DND-41 (cell line): ENCODE results near the gene TM4SF5.

ENCODE experiments used
- CTCF ChIP-seq: IDR thresholded peaks from 2 replicates; pipeline ENCODE4 v1.5.1; 2012; ENCODE audit warnings: borderline replicate concordance, low read length, moderate library complexity, mild to moderate bottlenecking; ENCODE audit not compliant: poor library complexity, severe bottlenecking; ENCODE audit errors: extremely low read depth
- EZH2 ChIP-seq: IDR thresholded peaks from 3 replicates; pipeline ENCODE4 v1.6.1; 2012; ENCODE audit warnings: borderline replicate concordance, low read depth, mild to moderate bottlenecking, moderate library complexity, low read length, inconsistent platforms; ENCODE audit not compliant: severe bottlenecking

GRCh38 chr17:4759776-4760236, 11.9 kb upstream of the TM4SF5 start:
- TF ChIP-seq CTCF (no peak), EZH2 (no peak)
